ENCODE measurements around the gene GSG1L.

GRCh38 chr16:27795992-27796614 lies 267.4 kb downstream of the GSG1L start:
- TF ChIP-seq CTCF (IDR thresholded peaks at IDR 0.05) (no peak), POLR2AphosphoS5 (IDR thresholded peaks at IDR 0.05) (no peak), POLR2A (IDR thresholded peaks at IDR 0.05) (no peak)
